Measurements from ENCODE around the gene C10orf67.

DNA sequence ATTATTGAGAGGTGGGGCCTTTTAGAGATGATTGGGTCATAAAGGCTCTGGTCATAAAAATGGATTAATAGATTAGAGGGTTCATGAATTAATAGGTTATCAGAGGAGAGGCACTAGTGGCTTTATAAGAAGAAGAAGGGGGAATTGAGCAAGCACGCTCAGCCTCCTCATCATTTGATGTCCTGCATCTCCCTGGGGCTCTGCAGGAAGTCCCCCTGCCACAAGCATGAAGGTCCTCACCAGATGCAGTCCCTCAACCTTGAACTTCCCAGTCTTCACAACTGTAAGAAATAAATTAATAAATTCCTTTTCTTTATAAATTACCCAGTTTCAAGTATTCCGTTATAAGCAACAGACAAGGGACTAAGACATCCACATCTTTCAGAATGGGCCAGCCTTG is 17.1 kb upstream of the C10orf67 start:
- TF ChIP-seq, protein P1, sequence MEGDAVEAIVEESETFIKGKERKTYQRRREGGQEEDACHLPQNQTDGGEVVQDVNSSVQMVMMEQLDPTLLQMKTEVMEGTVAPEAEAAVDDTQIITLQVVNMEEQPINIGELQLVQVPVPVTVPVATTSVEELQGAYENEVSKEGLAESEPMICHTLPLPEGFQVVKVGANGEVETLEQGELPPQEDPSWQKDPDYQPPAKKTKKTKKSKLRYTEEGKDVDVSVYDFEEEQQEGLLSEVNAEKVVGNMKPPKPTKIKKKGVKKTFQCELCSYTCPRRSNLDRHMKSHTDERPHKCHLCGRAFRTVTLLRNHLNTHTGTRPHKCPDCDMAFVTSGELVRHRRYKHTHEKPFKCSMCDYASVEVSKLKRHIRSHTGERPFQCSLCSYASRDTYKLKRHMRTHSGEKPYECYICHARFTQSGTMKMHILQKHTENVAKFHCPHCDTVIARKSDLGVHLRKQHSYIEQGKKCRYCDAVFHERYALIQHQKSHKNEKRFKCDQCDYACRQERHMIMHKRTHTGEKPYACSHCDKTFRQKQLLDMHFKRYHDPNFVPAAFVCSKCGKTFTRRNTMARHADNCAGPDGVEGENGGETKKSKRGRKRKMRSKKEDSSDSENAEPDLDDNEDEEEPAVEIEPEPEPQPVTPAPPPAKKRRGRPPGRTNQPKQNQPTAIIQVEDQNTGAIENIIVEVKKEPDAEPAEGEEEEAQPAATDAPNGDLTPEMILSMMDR (IDR thresholded peaks at IDR 0.05 in 4 of 5, conservative IDR thresholded peaks at IDR 0.05 in 1 of 5): no peak
- TF ChIP-seq POLR2A (IDR thresholded peaks at IDR 0.05): no peak
